ENCODE measurements around the gene RFXANK.

RFXANK gene

GRCh38 chr19:19240476-19240875 lies 48.4 kb downstream of the RFXANK start:
- no peak for DNase-seq
- no peak for TF ChIP-seq POLR2A (IDR thresholded peaks at IDR 0.05; ENCODE audit: low read length)
- no peak for TF ChIP-seq GATA1 (IDR thresholded peaks at IDR 0.05; ENCODE audit: low read depth, low read length)

- DNase-seq, result no peak
- TF ChIP-seq GATA1 (IDR thresholded peaks at IDR 0.05; ENCODE audit: low read depth, low read length) (no peak), POLR2A (IDR thresholded peaks at IDR 0.05; ENCODE audit: low read length) (no peak)
Measured at GRCh38 chr19:19250196-19250801, 58.2 kb downstream of the RFXANK start.
